HepG2 (cell line): ENCODE data around the gene CKM.

ENCODE experiments used
- ADNP ChIP-seq: sonication (generic); formaldehyde crosslinking; IDR thresholded peaks from 2 replicates; pipeline ENCODE4 v1.4.0; 2020; ENCODE audit warnings: missing genetic modification reagents
- GTF3A ChIP-seq: sonication (generic); formaldehyde crosslinking; conservative IDR thresholded peaks from 2 replicates; pipeline ENCODE4 v1.4.0; 2020; ENCODE audit warnings: mild to moderate bottlenecking, missing genetic modification reagents
- NR2F1 ChIP-seq, 2 experiments: fragments of 450-650 bp in 1 of 2; formaldehyde crosslinking in 1 of 2; IDR thresholded peaks; 2 replicates each; pipeline versions ENCODE4 v1.5.0 to v1.6.1; 2016 to 2020; ENCODE audit warnings: mild to moderate bottlenecking in 1 of 2, missing compliant biosample characterization in 1 of 2, missing genetic modification reagents in 1 of 2, moderate library complexity in 1 of 2
- POLR2A ChIP-seq, 2 experiments: IDR thresholded peaks; 2 replicates each; pipeline ENCODE4 v1.6.1; 2011; ENCODE audit warnings: low read depth in 2 of 2, low read length in 2 of 2, mild to moderate bottlenecking in 1 of 2, moderate library complexity in 1 of 2; ENCODE audit not compliant: insufficient read depth in 1 of 2
- RBAK ChIP-seq: sonication (generic); formaldehyde crosslinking; IDR thresholded peaks from 2 replicates; pipeline ENCODE4 v1.5.1; 2020; ENCODE audit warnings: mild to moderate bottlenecking, missing genetic modification reagents
- TARDBP ChIP-seq: sonication (generic); formaldehyde crosslinking; IDR thresholded peaks from 2 replicates; pipeline ENCODE4 v1.8.0; 2022; ENCODE audit warnings: mild to moderate bottlenecking, missing genetic modification reagents
- ZNF24 ChIP-seq: fragments of 450-650 bp; IDR thresholded peaks from 2 replicates; pipeline ENCODE4 v1.6.1; 2017; ENCODE audit warnings: antibody characterized with exemption, mild to moderate bottlenecking
- ZNF451 ChIP-seq: sonication (generic); formaldehyde crosslinking; IDR thresholded peaks from 2 replicates; pipeline ENCODE4 v1.5.0; 2020; ENCODE audit warnings: mild to moderate bottlenecking, missing genetic modification reagents
- ZNF703 ChIP-seq: sonication (generic); formaldehyde crosslinking; IDR thresholded peaks from 2 replicates; pipeline ENCODE4 v1.5.1; 2020; ENCODE audit warnings: missing genetic modification reagents, mild to moderate bottlenecking, moderate library complexity, borderline replicate concordance
- TF ChIP-seq, protein P1 (sequence below): sonication (generic); formaldehyde crosslinking; IDR thresholded peaks from 2 replicates; pipeline ENCODE4 v1.4.0; 2020; ENCODE audit warnings: missing genetic modification reagents
- TF ChIP-seq, protein P2 (sequence below): sonication (generic); formaldehyde crosslinking; IDR thresholded peaks from 2 replicates; pipeline ENCODE4 v1.4.0; 2020; ENCODE audit warnings: missing genetic modification reagents, mild to moderate bottlenecking, borderline replicate concordance
- TF ChIP-seq, protein P3 (sequence below): sonication (generic); formaldehyde crosslinking; IDR thresholded peaks from 2 replicates; pipeline ENCODE4 v1.8.0; 2022; ENCODE audit warnings: missing genetic modification reagents, mild to moderate bottlenecking, inconsistent platforms, borderline replicate concordance
- TF ChIP-seq, protein P4 (sequence below): sonication (generic); formaldehyde crosslinking; IDR thresholded peaks from 2 replicates; pipeline ENCODE4 v1.8.1; 2023; ENCODE audit warnings: mild to moderate bottlenecking, missing genetic modification reagents

DNA sequence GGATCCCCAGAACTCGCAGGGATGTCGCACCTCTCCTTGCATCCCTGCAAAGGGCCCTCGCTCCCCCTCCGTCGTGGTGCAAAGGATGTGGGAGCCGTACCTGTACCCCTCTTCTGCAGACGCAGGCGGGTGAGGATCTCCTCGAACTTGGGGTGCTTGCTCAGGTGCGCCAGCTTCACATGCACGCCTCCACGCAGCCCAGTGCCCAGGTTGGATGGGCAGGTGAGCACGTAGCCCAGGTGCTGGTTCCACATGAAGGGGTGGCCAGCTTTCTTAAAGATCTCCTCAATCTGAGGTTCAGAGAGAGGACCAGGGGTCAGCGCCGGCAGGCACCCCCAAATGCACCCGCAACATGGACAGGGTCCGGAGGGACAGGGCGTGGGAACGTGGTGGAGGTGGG is 15.3 kb downstream of the CKM start:
- TF ChIP-seq, protein P1, sequence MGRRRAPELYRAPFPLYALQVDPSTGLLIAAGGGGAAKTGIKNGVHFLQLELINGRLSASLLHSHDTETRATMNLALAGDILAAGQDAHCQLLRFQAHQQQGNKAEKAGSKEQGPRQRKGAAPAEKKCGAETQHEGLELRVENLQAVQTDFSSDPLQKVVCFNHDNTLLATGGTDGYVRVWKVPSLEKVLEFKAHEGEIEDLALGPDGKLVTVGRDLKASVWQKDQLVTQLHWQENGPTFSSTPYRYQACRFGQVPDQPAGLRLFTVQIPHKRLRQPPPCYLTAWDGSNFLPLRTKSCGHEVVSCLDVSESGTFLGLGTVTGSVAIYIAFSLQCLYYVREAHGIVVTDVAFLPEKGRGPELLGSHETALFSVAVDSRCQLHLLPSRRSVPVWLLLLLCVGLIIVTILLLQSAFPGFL (CRISPR knock-in tag), result no peak
- TF ChIP-seq ZNF703 (CRISPR knock-in tag) (no peak), NR2F1 (CRISPR knock-in tag; IDR thresholded peaks at IDR 0.05) (no peak), ZNF451 (CRISPR knock-in tag) (no peak), TARDBP (no peak), POLR2A (IDR thresholded peaks at IDR 0.05; ENCODE audit: insufficient read depth in 1 of 2, low read depth in 2 of 2, low read length in 2 of 2) (no peak), ZNF24 (no peak), ADNP (no peak), GTF3A (CRISPR knock-in tag) (no peak), RBAK (no peak)
- TF ChIP-seq, protein P2, sequence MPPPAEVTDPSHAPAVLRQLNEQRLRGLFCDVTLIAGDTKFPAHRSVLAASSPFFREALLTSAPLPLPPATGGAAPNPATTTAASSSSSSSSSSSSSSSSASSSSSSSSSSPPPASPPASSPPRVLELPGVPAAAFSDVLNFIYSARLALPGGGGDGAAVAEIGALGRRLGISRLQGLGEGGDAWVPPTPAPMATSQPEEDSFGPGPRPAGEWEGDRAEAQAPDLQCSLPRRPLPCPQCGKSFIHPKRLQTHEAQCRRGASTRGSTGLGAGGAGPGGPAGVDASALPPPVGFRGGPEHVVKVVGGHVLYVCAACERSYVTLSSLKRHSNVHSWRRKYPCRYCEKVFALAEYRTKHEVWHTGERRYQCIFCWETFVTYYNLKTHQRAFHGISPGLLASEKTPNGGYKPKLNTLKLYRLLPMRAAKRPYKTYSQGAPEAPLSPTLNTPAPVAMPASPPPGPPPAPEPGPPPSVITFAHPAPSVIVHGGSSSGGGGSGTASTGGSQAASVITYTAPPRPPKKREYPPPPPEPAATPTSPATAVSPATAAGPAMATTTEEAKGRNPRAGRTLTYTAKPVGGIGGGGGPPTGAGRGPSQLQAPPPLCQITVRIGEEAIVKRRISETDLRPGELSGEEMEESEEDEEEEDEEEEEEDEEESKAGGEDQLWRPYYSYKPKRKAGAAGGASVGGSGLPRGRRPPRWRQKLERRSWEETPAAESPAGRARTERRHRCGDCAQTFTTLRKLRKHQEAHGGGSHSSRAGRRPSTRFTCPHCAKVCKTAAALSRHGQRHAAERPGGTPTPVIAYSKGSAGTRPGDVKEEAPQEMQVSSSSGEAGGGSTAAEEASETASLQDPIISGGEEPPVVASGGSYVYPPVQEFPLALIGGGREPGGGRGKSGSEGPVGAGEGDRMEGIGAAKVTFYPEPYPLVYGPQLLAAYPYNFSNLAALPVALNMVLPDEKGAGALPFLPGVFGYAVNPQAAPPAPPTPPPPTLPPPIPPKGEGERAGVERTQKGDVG, result no peak
- TF ChIP-seq, protein P3, sequence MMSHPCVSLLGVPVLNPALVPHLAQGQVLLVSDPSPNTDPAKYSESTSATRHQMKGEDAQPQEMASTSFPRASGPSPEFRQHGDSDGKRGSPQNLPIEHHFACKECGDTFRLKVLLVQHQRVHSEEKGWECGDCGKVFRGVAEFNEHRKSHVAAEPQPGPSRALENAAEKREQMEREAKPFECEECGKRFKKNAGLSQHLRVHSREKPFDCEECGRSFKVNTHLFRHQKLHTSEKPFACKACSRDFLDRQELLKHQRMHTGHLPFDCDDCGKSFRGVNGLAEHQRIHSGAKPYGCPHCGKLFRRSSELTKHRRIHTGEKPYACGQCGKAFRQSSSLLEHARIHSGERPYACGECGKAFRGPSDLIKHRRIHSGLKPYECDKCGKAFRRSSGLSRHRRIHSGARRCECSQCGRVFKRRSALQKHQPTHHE, result no peak
- TF ChIP-seq, protein P4, sequence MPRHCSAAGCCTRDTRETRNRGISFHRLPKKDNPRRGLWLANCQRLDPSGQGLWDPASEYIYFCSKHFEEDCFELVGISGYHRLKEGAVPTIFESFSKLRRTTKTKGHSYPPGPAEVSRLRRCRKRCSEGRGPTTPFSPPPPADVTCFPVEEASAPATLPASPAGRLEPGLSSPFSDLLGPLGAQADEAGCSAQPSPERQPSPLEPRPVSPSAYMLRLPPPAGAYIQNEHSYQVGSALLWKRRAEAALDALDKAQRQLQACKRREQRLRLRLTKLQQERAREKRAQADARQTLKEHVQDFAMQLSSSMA (CRISPR knock-in tag), result no peak
